SK-N-SH (cell line): ENCODE measurements around the gene TMPRSS9.

Source experiments
- CTCF ChIP-seq: fragments of 200-600 bp; sonication (generic); IDR thresholded peaks from 2 replicates; pipeline ENCODE4 v1.6.1; 2017; ENCODE audit warnings: antibody characterized with exemption, mild to moderate bottlenecking, moderate library complexity
- EP300 ChIP-seq, 2 experiments: IDR thresholded peaks; 2 replicates each; pipeline versions ENCODE4 v1.4.0 to v1.6.1; 2012; ENCODE audit warnings: borderline replicate concordance in 1 of 2, low read depth in 1 of 2, low read length in 1 of 2
- EZH2phosphoT487 ChIP-seq: fragments of 200-600 bp; sonication (generic); IDR thresholded peaks from 2 replicates; pipeline ENCODE4 v1.6.1; 2017; ENCODE audit warnings: low read depth, mixed run types, mild to moderate bottlenecking, antibody characterized with exemption, moderate library complexity, borderline replicate concordance
- FOXJ3 ChIP-seq: sonication (generic); formaldehyde crosslinking; IDR thresholded peaks from 2 replicates; pipeline ENCODE4 v1.5.1; 2020; ENCODE audit warnings: mild to moderate bottlenecking, missing genetic modification reagents
- MAX ChIP-seq: IDR thresholded peaks from 2 replicates; pipeline ENCODE4 v1.4.0; 2012; ENCODE audit warnings: low read depth
- MEF2A ChIP-seq: IDR thresholded peaks from 2 replicates; pipeline ENCODE4 v1.4.0; 2012; ENCODE audit warnings: low read depth, borderline replicate concordance
- MXI1 ChIP-seq: IDR thresholded peaks from 2 replicates; pipeline ENCODE4 v1.6.1; 2012; ENCODE audit warnings: mild to moderate bottlenecking, low read depth, low read length, improper control_type of control experiment
- POLR2AphosphoS5 ChIP-seq: IDR thresholded peaks from 2 replicates; pipeline ENCODE4 v1.6.1; 2012; ENCODE audit warnings: low read depth, low read length
- REST ChIP-seq: IDR thresholded peaks from 2 replicates; pipeline ENCODE4 v1.6.1; 2012; ENCODE audit warnings: mild to moderate bottlenecking, low read depth, low read length, moderate library complexity
- SMC3 ChIP-seq: IDR thresholded peaks from 2 replicates; pipeline ENCODE4 v1.6.1; 2012; ENCODE audit warnings: low read depth, low read length, improper control_type of control experiment
- ZBTB33 ChIP-seq: IDR thresholded peaks from 2 replicates; pipeline ENCODE4 v1.4.0; 2012; ENCODE audit warnings: low read depth, borderline replicate concordance

GRCh38 chr19:2343289-2343982, 16.6 kb upstream of the TMPRSS9 start:
- no peak for TF ChIP-seq REST
- no peak for TF ChIP-seq MXI1
- TF ChIP-seq CTCF: no peak
- TF ChIP-seq EP300 (IDR thresholded peaks at IDR 0.05; ENCODE audit: borderline replicate concordance in 1 of 2, low read depth in 1 of 2, low read length in 1 of 2): no peak
- no peak for TF ChIP-seq POLR2AphosphoS5
- TF ChIP-seq MAX: no peak
- TF ChIP-seq SMC3: no peak
- no peak for TF ChIP-seq FOXJ3 (CRISPR knock-in tag)
- no peak for TF ChIP-seq ZBTB33
- TF ChIP-seq MEF2A: no peak
- no peak for TF ChIP-seq EZH2phosphoT487
